HG03196 (cell line): ENCODE measurements around the gene SV2C.

Source experiments
- ATAC-seq: cut with Tn5 transposase; IDR thresholded peaks from one replicate; pipeline ENCODE4 v1.9.1; 2021; ENCODE audit not compliant: unreplicated experiment

Gene SV2C

DNA sequence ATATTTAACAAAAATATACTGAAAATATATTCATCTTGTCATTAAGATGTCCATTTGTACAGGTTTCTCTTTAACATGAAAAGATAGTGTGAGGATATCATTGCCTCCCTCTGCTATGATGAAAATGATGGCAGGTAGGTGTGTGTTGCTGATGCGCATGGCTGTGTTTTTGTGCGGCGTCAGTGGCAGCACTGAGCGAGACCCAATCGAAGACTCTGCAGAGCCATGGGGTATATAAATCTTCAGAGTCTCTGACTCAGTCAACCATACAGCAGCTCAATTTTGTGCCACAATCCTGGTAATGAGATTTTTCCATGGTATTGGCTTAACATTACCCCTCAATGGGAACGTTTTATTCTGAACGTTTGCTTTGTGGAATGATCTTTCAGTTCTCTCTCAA, 166.4 kb downstream of the SV2C start:
- no peak for ATAC-seq

DNA sequence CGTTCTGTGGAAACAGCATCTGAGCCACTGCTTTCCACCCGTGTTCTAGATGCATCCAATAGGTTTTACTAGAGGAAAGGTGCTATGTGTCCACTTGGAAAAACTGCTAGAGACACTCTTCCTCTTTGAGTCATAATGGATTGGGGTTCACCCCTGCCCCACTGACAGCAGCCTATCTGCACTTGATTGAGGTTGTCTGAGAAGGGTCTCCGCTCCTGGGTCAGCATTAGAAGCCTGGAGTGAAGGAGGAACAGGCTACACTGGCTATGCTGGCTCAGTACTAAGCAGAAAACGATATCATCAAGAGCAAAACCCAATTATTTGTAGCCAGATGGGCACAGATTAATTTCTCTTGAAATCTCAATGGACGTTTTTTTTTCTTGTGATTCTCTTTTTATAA, 167.3 kb downstream of the SV2C start:
- ATAC-seq: no peak

DNA sequence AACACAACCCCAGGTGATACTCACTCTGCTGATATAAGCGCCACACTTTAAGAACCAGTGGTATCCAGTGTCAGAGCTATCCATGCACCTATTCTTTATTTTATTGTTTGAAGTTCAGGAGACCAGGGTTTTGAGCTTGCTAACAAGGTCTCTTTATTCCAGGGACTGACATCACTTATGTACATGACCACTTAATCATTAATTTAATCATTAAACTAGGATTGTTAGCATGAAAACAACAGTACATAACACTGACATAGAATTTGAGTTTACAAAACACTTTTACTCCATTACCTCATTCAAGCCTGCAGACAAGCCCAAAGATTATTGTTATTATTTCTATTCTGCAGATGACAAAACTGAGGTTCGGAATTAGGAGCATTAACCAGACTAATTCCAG, 168.5 kb downstream of the SV2C start:
- no peak for ATAC-seq

DNA sequence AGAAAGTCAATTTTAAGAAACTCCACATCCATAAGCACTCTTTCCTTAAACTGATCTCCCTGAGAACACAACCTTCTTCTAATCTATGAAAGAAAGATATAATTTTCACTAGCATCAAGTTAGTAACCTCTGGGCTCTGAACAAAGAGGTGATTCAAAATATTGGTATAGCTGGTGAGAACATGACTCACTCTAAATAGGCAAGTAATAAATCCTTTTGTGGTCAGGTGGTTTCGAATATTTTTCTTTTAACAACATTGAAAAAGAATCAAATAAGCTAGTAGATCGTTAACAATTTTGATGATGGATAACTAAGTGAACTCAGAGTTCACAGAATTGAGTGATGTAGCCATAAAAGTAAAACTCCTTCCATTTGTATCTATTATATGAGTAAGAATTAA, 169.3 kb downstream of the SV2C start:
- no peak for ATAC-seq

DNA sequence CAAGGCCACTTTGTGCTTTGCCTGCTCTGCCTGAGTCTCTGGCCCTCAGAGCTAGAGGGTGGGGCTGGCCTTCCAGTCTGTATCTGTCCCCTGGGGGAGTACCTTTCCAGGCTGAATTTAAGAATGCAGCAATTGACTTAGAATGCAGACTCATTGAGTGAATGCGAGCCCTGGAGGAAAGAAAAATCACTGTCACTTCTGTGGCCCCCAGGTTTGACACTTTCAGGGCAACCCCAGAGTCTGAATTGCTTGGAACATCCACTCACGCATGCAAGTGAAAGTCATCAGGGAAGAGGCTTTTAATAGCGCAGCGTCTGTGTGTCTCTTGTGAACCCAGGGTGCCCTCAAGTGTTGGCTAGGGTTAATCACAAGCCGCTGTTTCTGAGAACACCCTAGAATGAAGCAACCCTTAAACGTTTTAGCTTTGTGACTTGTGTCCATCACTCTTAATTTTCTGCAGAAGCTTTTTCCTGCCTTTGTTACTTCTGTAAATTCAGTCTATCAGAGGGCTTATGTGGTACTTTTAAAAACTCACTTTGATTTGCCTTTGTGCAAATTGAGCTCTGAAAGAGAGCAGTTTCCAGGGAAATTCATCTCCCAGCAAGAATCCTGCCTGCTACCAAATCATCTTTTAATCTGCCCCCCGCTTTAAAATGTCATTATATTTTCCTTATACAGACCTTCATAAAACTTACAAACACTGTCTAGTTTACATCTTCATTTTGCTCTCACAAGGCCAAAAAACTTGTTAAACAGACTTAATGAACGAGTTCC, 173.1 kb downstream of the SV2C start:
- ATAC-seq: peak; percentile 72

DNA sequence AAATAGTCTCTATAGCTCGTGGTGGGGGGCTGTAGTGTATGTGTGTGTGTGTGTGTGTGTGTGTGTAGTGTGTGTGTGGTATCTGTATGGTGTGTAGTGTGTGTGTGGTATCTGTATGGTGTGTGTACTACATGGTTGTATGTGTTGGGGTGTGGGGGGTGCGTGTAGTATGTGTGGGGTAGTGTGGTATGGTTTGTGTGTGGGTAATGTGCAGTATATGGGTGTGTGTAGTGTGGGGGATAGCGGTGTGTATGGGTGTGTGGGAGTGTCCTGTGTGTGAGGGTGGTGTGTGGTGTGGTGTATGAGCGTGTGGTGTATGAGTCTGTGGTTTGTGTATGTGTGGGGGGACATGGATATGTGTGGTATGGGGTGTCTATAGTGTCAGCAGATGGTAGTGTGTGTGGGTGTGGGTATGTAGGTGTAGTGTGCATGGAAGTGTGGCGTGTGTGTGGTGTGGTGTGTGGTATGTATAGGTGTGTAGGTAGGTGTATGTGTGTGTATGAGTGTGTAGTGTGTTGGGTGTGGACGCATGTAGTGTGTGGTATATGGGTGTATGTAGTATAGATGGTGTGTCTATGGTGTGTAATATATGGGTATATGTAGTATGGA, 174.1 kb downstream of the SV2C start:
- no peak for ATAC-seq

DNA sequence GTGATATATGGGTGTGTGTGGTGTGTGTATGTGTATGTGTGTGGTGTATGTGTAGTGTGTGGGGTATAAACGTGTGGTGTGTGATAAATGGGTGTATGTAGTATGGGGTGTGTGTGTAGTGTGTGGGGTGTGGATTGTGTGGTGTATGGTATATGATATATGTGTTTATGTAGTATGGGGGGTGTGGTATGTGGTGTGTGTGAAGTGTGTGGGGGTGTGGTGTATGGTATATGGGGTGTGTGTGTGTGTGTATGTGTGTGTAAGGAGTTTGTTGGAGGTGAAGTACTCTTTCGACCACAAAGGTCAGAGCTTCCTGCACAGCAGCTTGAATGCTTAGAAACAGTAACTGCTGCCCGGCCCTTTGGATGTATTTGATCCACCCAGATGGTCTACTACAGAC, 174.7 kb downstream of the SV2C start:
- no peak for ATAC-seq

DNA sequence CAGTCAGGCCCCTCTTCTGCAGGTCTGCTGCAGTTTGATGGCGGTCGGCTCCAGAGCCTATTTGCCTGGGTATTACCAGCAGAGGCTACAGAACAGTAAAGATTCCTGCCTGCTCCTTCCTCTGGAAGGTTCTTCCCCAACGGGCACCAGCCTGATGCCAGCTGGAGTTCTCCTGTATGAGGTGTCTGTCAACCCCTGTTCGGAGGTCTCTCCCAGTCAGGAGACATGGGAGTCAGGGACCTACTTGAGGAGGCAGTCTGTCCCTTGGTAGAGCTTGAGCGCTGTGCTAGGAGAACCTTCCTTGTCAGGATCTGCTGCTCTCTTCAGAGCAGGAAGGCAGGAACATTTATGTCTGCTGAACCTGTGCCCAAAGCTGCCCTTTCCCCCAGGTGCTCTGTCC, 181.5 kb downstream of the SV2C start:
- ATAC-seq: no peak

DNA sequence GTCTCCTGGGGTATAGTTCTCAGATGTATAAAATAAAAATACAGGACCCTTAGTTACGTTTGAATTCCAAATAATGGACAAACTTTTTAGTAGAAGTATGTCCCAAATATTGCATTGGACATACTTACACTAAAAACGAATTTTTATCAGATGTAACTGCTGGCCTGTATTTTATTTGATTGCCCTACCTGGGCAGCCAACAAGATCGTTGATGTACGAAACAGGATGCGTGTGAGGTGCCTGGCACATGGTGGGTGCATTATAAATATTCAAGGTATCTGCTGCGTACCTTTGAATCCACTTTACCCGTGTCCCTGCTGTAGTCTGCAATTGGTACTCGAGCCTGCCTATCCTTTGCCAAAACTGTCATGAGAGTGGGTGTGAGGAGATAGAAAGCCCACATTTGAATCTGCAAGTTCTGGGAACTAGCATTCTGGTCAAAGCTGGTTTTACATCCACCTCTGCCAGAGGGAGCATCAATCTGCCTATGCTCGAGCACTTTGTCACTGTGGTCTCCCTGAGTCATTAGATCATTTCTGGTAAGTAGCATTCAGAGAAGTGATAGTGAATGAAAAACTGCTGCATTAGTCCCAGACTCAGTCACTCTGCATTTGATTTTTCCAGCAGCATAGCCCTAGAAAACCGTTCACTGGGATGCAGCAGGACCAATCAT, 186.2 kb downstream of the SV2C start:
- ATAC-seq: no peak

DNA sequence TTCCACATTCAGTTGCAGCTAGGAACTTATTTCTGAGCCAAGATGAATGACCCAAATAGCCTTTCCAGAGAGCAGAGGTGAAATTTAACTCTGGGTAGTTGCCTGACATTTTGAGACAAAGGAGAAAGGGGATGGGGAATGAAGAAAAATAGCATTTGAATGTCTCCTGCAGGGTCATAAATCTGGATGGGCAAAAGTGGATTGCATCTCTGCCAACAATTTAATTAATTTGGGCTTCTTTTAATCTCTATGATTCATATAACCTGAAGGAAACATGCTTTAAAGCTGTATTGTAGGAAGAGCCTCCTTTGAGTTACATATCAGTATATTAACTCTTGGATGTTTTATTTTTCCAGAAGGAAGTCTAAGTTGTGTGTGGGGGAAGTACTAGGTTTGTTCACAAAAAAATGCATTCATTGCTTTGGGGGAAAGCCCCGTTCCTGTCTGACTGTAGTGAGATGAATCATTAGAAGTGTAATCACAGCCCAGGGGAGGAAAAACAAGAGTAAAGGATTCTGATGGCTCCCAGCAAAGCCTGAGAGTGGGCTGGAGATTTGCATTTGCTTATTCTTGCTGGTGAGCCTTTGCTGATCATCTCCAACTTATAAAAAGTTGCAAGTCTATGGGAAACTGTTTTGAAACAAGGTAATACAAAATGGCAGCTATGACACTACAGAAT, 186.9 kb downstream of the SV2C start:
- ATAC-seq: no peak

DNA sequence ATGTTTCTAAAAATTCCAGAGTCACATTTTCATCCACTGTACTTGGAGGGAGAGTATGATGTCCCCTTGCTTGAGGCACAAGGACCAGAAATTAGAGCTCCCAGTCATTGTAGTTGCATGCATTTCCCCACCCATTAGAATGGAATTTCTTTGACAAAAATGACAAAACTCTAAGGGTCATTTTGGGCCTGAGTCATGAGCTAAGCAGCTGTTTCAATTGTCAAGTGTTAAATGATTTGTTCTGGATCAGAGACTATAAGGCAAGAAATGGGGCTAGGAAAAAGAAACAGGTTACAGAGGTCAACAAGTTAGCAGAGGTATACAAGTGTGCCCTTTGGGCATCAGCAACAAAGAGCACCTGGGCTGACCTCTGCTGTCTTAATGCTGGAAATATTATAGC, 188.7 kb downstream of the SV2C start:
- ATAC-seq: no peak

DNA sequence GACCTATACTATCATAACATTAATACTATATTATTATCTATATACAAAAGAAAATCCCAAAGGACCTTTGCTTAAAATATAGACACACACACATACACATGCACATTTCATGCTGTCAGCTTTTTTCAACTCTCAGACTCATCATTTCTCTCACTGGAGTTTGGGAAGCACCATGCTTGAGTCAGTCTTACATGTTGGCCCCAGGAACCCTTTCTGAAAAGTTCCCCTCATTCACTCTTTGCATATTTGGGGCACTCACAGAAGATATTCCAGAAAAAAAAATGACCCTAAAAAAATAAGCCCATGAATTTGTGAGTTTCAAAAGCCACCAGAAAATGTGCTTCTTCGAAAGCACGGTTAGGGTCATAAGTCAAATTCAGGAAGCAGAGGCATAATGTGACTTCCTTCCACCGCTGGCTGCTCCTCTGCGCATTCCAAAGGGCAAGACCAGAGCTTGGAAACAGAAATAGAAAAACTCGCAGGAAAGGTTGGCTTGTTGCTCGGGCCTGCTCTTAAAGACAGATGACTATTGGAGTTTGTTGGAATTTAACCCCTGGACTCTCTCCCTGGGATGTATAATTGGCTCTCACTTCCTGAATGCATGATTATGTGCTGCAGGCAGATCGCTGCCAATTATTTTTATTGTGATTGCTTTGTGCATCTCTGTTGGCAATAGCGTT, 190.2 kb downstream of the SV2C start:
- no peak for ATAC-seq

DNA sequence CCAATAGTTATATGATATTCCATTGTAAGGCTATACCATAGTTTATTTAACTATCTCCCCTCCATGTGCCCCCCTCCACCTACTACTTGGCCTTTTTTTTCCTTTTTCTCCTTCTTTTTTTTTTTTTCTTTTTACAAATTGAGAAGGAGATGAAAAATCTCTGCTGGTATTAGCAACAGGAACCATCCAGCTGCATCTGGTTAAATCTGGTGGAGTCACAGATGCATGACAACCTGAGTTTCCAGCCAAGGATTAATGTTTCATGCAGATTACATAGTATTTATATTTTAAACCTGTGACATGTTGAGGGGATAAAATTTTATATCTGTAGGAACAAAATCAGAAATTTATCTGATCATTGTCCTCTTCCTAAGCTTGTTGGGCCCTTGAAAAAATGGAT, 191.4 kb downstream of the SV2C start:
- ATAC-seq: no peak

DNA sequence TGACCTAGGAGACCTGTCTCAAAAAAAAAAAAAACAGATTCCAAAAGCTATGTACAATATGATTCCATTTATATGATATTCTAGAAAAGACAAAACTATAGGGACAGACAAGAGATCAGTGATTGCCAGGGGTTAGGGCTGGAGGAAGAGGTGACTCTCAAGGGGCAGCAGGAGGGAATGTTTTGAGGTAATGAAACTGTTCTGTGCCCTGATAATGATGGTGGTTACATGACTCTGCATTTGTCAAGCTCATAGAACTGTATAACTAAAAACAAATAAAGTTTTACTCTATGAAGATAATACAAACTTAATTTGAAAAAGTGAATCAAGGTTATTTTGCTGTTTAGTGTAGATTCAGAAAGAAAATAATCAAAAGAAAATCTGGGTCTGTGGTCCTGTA, 194.6 kb downstream of the SV2C start:
- no peak for ATAC-seq

DNA sequence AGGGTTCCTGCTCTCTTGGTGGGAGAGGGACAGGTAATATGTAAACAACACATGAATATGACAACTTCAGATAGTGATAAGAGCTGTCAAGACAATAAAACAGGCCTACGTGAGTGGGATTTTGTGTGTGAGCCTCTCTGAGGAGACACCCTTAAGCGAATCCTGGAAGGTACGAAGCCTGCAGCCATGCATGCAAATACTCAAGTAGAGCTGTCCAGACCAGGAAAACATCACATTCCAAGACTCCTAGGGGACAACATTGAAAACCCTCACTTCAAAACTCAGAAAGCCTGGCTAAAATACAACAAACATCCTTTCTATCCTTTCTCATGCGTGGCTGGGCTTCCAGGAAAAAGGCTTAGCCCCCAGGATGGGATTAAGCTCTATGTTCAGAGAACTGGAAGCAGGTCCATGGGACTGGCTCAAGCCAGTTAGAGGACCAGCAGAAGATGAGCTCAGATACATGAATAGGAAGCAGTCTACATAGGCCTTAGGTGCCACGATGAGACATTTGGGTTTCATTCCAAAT, 195.1 kb downstream of the SV2C start:
- no peak for ATAC-seq

DNA sequence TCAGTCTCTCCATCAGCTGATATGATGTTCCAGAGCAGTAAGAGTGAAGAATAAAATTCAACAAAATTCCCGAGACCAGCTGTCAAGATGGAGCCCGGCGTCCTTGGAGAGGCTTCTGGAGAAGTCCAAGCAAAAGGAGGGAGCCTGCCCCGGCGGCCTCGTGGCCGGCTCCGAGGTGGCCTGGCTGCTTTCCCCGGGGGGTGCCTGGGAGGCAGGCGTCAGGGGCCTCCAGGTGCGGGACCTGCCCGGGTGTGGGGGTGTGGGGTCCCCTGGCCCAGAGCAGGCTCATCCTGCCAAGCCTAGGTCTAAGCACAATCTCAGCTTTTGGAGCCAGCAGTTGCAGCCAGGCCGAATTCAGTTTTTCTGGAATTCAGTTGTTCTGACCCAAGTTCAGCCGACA, 197.3 kb downstream of the SV2C start:
- ATAC-seq: no peak

DNA sequence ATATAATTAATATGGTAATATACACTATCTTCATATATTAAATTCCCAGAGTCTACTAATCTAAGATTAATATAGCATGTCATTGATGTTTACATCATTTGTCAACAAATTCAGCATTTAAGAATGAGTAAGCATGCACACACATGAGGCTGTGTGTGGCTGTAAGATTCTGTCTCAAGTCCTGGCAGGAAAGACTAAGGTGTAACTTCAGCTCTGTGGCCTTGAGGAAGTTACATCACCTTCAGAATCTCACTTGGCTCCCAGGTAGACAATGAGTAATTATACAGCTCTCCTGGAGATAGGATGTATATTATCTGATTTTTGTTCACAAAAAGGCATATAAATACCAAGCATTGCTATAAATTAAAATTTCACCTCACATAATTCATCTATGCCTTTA, 200.5 kb downstream of the SV2C start:
- ATAC-seq: no peak

DNA sequence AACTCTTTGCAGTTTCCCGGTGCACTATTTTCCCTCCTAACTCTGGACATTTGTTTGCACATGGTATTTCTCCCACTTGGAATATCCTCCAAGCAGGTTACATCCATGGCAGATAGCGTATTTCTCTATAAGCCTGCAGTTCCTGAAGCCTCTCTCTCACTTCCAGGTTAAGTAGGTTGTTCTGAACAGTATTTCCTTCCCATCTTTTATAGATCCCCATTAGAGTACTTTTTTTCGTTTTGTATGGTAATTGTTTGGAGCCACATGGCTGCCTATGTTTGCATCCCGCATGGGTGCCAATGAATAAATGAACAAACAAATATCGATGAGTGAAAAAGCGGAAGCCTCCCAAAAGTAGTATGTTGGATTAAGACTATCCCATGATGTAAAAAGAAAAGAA, 206.5 kb downstream of the SV2C start:
- ATAC-seq: no peak

DNA sequence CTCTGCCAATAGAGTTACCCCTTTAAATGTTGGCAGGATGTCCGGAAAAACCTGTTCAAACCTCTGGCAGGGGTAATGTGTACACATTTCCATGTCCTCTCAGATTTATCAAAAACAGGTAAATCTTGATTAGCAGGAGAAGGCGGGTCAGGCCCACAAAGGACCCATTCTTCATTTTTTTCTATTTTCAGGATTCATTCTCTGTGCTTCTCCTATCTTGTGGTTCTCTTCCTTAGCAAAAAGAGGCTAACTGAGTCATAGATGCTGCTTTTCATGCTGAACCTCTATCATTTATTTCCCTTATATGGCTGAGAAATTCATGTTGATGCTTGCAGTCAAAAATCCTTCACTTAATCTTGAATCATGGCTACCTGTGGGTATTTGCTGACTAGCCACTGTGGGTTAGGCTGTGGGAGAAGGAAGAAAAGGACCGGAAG, 207.2 kb downstream of the SV2C start:
- ATAC-seq: no peak

DNA sequence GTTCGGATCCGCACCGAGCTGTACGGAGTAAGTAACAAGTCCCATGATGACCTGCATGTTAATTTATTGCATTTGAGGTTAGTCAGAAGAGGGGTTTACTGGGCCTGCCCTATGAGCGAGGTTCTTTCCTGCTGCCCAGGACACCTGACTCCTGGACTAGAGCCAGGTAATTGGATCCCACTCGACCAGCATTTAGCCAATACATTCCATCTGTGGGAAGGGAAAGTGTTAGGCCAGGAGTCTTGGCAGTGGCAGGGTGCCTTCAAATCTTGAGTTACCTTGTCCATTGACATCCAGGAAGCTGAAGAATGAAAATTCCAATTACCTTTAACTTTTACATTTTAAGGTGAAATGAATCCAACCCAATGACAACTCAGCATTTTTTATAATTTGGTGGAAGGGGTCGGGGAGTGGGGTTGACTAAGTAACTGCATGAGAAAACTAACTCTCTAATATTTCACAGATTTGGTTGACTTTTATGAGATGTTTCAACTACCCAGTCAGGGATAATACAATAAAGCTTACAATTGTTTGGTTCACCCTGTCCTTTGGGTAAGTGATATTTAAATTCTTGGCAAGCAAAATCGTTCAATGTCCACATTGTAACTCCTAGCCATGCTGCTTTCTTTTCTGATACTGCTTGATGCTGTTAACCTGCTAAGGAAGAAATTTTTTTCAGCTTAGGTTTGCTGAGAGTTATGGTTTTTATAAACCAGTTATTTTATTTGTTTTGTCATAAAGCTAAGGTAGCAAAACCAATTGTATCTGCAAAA, 208.3 kb downstream of the SV2C start:
- no peak for ATAC-seq
